Activated CD8-positive, alpha-beta T cell treated with anti-CD3 and anti-CD28 coated beads, Interleukin-2, amount 10 ng/mL, durations not matched to agents 7 days and 5 days (primary cell): ENCODE data around the gene CDK18. TPM values are rescaled to one million over a fixed set of nuclear protein-coding genes. Genes with fewer than 3 reads are reported as not detected.
"Not testable (repeated sequence)": the region's sequence is repeated elsewhere in the genome, so short reads cannot be mapped to it uniquely, and the experiment has no call there.

Experiments
- ATAC-seq: fragments of 150-1000 bp; cut with Tn5 transposase; one replicate; pipeline ENCODE4 v1.10.0; 2021; ENCODE audit warnings: moderate library complexity
- CTCF ChIA-PET: fragments of 350-600 bp; sonication (Branson Sonifier 250); formaldehyde crosslinking; loops from one replicate; lab custom pipeline; 2021; ENCODE audit warnings: antibody characterized with exemption; lab: Charles Lee
- POLR2A ChIA-PET: fragments of 350-600 bp; sonication (Branson Sonifier 250); formaldehyde crosslinking; loops from one replicate; lab custom pipeline; 2021; ENCODE audit warnings: antibody characterized with exemption; lab: Charles Lee
- DNase-seq: peaks from one replicate; pipeline ENCODE4 v3.0.0-alpha.2; 2020
- H3K27ac Mint-ChIP-seq: one replicate; pipeline ENCODE4 v1.8.0; 2021; ENCODE audit warnings: mild to moderate bottlenecking, mixed read lengths
- H3K27me3 Mint-ChIP-seq: one replicate; pipeline ENCODE4 v1.8.0; 2021; ENCODE audit warnings: low read depth, mixed read lengths
- H3K36me3 Mint-ChIP-seq: one replicate; pipeline ENCODE4 v1.8.0; 2021; ENCODE audit warnings: low read depth, mixed read lengths
- H3K4me1 Mint-ChIP-seq: one replicate; pipeline ENCODE4 v1.8.0; 2021; ENCODE audit warnings: low read depth, mixed read lengths
- H3K4me3 Mint-ChIP-seq: one replicate; pipeline ENCODE4 v1.8.0; 2021; ENCODE audit warnings: mild to moderate bottlenecking, mixed read lengths
- H3K9me3 Mint-ChIP-seq: one replicate; pipeline ENCODE4 v1.8.0; 2022; ENCODE audit warnings: mixed read lengths; ENCODE audit not compliant: insufficient read depth
- total RNA-seq, 2 experiments: library from RNA; stranded (reverse); gene quantifications; one replicate each; pipeline ENCODE4 v1.2.3, GENCODE V29; 2021

Gene CDK18
- total RNA-seq, 2 experiments from 2014 or later, result 4.5 to 6.0 TPM

DNA sequence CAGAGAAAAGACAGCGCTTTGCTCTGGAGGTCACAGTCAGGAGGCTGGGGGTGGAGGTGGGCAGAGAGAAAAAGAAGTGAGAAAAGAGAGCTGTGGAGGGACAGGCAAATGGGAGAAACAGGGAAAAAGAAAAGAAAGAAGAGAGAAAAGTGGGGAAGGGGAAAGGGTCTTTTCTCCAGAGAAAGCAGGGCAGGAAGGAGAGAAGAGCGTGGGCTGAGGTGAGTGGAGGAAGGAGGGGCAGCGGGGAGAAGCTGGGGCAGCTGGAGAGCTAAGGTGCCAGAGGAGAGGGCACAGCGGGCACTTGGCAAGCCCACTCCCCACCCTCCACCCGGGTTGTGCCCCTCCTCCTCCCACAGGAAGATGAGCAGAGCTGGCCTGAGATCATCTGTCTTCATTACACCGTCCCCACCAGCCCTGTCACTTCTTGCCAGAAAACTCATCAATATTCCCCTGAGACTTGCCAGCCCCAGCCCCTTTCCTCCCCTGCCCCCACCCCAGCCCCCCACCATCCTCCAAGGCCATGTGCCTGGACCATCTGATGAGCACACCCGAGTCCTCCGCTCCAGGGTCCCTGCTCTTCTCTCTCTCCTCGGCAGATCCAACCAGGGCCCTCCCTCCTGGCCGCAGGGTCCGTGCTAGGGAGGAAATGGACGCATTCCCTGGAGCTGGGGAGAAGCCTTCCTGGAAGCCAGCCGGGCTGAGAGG, 31.6 kb upstream of the CDK18 start:
- DNase-seq (no peak), ATAC-seq (no peak)
- Mint-ChIP-seq H3K9me3 (peaks cover 15% of the 10 kb centered on the region), H3K27ac (no peak overlapping the region), H3K27me3 (peaks cover 22% of the 10 kb centered on the region), H3K4me3 (no peak overlapping the region), H3K4me1 (no peaks in the 10 kb centered on the region), H3K36me3 (peaks cover 4% of the 10 kb centered on the region)
- ChIA-PET POLR2A (no interaction called here), CTCF (interaction anchor here (0.5 to 3.5 kb wide), 2 partner anchors 14 to 22 kb away, joined by 3 to 30 read pairs; no protein-coding TSS in a partner anchor)

DNA sequence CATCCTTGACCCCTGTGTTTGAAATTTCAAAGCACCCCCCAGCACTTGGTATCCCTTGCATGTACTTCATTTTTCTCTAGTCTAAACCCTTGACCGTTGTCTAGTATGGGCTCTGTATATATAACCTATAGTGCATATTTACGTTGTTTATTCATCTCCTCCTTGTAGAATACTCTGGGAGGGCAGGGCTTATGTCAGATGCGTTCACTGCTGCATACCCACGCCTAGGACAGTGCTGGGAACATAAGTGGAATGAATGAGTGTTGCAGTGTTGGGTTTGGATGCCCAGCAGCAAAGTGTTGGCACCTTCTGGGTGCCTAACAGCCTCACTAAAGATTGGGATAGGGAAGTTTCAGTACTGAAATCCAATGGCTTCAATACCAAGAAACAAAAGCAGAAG, 31.0 kb upstream of the CDK18 start:
- Mint-ChIP-seq H3K4me3 (no peak overlapping the region), H3K9me3 (peaks cover 15% of the 10 kb centered on the region), H3K36me3 (peaks cover 4% of the 10 kb centered on the region), H3K27ac (no peak overlapping the region), H3K4me1 (no peaks in the 10 kb centered on the region), H3K27me3 (peaks cover 18% of the 10 kb centered on the region)
- ATAC-seq (no peak), DNase-seq (no peak)
- POLR2A ChIA-PET, result no interaction called here
- CTCF ChIA-PET, result interaction anchor here (1.0 to 3.5 kb wide), 2 partner anchors 13 to 119 kb away, joined by 3 to 30 read pairs; no protein-coding TSS in a partner anchor

DNA sequence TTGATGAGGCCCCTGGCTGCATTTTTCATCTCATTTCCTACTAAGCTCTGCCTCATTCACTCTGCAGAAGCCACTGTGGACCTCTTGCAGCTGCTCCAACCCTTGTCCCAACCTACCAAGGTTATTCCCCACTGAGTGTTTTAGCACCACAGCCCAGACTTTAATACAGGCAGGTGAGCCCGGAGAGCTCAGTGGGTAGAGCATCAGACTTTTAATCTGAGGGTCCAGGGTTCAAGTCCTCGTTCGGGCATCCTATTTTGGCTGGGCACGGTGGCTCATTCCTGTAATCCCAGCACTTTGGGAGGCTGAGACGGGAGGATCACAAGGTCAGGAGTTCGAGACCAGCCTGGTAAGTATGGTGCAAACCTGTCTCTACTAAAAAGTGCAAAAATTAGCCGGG, 30.5 kb upstream of the CDK18 start:
- no peak for DNase-seq
- Mint-ChIP-seq H3K4me3 (no peak overlapping the region), H3K36me3 (peaks cover 4% of the 10 kb centered on the region), H3K27ac (no peak overlapping the region), H3K27me3 (peaks cover 13% of the 10 kb centered on the region), H3K9me3 (peaks cover 15% of the 10 kb centered on the region), H3K4me1 (no peaks in the 10 kb centered on the region)
- ChIA-PET POLR2A (no interaction called here), CTCF (interaction anchor here (1.0 to 3.5 kb wide), 2 partner anchors 13 to 120 kb away, joined by 3 to 30 read pairs; no protein-coding TSS in a partner anchor)
- ATAC-seq, result no peak

DNA sequence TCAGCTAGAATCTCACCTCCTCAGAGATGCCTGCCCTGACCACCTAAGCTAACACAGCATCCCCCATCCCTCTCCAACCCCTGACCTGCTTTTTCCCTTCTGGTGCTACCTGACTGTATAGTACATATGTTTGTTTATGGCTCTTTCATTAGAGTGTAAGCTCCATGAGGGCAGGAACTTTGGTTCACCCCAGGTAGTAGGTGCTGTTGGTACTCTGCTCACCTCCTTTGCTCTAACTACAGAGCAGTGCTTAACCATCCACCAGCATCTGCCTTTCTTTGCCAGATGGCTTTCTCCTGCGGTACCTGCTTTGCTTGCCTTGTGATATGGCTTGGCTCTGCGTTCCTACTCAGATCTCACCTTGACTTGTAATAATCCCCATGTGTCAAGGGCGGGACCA, 29.9 kb upstream of the CDK18 start:
- CTCF ChIA-PET, result interaction anchor here (1.0 to 3.5 kb wide), 3 partner anchors 12 to 121 kb away, joined by 3 to 30 read pairs (median 6); no protein-coding TSS in a partner anchor
- ATAC-seq, result no peak

DNA sequence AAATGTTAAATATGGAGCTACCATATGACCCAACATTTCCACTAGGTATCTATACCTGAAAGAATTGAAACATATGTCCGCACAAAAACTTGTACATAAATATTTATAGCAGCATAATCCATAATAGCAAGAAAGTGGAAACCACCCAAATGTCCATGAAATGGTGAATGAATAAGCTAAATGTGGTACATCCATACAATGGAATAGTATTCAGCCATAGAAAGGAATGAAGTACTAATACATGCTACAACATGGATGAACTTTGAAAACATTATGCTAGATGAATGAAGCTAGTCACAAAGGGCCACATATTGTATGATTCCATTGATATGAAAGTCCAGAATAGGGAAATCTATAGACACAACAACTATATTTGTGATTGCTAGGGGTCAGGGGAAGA, 28.6 kb upstream of the CDK18 start:
- peaks cover 14% of the 10 kb centered on the region for H3K4me1 Mint-ChIP-seq
- H3K4me3 Mint-ChIP-seq, result no peak overlapping the region
- peaks cover 4% of the 10 kb centered on the region for H3K36me3 Mint-ChIP-seq
- ATAC-seq, result no peak
- ChIA-PET CTCF (interaction anchor here (0.7 to 3.5 kb wide), 8 partner anchors 11 to 248 kb away, joined by 3 to 30 read pairs (median 4); partner anchors contain the start of gene TMCC2), POLR2A (no interaction called here)
- no peak for DNase-seq
- peaks cover 13% of the 10 kb centered on the region for H3K27me3 Mint-ChIP-seq
- H3K9me3 Mint-ChIP-seq, result peaks cover 15% of the 10 kb centered on the region
- no peak overlapping the region for H3K27ac Mint-ChIP-seq

More for the DNA sequence above, 29.9 kb upstream of the CDK18 start:
- H3K4me3 Mint-ChIP-seq, result no peak overlapping the region
- peaks cover 1% of the 10 kb centered on the region for H3K4me1 Mint-ChIP-seq
- peaks cover 4% of the 10 kb centered on the region for H3K36me3 Mint-ChIP-seq
- H3K27me3 Mint-ChIP-seq, result peaks cover 13% of the 10 kb centered on the region
- peaks cover 15% of the 10 kb centered on the region for H3K9me3 Mint-ChIP-seq
- POLR2A ChIA-PET, result no interaction called here
- DNase-seq, result no peak
- H3K27ac Mint-ChIP-seq, result no peak overlapping the region

DNA sequence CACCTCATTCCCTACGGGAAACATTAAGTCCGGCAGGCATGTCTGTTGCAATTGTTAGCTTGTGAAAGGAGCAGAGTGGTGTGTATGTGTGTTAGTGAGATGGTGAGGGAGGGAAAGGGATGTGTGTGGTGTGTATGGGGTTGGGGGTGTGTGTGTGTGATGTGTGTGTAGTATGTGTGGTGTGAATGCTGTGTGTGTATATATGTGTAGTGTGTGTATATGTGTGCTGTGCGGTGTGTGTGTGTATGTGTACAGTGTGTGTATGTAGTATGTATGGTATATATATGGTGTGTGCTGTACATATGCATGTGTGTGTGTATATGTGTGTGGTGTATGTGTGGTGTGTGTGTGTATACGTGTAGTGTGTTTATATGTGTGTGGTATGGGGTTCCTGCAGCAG, 27.8 kb upstream of the CDK18 start:
- Mint-ChIP-seq H3K27ac (no peak overlapping the region), H3K27me3 (peaks cover 19% of the 10 kb centered on the region), H3K4me3 (no peak overlapping the region), H3K4me1 (peaks cover 21% of the 10 kb centered on the region), H3K36me3 (peaks cover 4% of the 10 kb centered on the region), H3K9me3 (peaks cover 15% of the 10 kb centered on the region)
- no peak for ATAC-seq
- CTCF ChIA-PET, result interaction anchor here (1.4 to 1.8 kb wide), 3 partner anchors 20 to 123 kb away, joined by 3 to 7 read pairs (median 4); no protein-coding TSS in a partner anchor
- POLR2A ChIA-PET, result no interaction called here
- no peak for DNase-seq

DNA sequence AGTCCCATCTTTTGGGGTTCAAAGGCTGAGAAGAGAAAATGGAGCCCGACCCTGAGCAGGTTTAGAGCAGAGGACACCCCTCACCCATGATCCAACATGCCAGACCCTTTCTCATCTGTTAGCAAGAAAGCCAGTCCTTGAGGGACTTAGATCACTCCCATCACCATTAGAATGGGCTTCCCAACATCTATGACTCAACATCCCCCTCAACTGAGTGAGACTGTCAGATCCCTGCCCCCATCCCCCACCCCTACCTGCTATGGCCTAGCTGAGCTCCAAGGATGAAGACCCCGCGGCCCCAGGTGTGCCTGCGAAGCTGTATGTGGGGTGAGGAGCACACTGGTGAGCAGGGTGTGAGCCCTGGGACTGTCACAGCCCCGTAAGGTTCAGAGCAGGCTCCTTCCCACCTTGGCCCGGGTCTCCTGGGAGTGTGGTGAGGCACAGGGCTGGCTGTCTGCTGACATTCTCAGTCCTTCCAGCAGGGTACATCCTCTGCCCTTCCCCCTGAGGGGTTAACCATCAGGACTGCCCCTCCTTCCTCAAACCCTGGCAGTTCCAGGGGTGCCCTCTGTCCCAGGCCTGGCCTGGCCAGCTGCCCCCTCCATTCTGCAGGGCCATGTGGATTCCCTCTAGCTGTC, 27.2 kb upstream of the CDK18 start:
- H3K4me3 Mint-ChIP-seq, result no peak overlapping the region
- CTCF ChIA-PET, result interaction anchor here (1.4 to 16.8 kb wide), 4 partner anchors 9 to 45 kb away, joined by 3 to 274 read pairs (median 11); no protein-coding TSS in a partner anchor
- POLR2A ChIA-PET, result no interaction called here
- H3K4me1 Mint-ChIP-seq, result peaks cover 27% of the 10 kb centered on the region
- DNase-seq (no peak), ATAC-seq (no peak)
- no peak overlapping the region for H3K27ac Mint-ChIP-seq
- H3K9me3 Mint-ChIP-seq, result peaks cover 15% of the 10 kb centered on the region
- peaks cover 21% of the 10 kb centered on the region for H3K27me3 Mint-ChIP-seq
- peaks cover 4% of the 10 kb centered on the region for H3K36me3 Mint-ChIP-seq

DNA sequence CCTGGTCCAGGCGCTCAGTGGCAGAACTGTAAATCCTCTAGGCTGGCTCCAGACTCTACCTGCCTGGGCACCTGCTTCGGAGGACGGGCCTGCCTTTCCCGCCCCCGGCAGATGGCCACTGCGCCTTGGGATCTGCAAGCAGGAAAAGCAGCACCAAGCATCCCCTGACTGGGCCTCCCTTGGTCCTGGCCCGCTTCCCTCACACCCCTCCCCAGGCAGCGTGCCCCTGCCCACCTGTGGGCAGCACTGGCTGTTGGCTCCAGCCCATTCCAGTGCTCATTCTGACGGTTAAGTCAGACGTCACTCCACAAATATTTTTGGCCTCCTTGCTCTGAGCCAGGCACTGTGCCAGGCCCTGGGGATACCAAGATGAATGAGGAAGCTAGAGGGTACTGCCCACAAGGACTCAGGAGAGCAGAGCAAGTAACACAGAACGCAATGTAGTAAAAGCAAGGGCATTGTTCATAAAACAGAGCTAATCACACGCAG, 26.7 kb upstream of the CDK18 start:
- H3K27me3 Mint-ChIP-seq, result peaks cover 17% of the 10 kb centered on the region

DNA sequence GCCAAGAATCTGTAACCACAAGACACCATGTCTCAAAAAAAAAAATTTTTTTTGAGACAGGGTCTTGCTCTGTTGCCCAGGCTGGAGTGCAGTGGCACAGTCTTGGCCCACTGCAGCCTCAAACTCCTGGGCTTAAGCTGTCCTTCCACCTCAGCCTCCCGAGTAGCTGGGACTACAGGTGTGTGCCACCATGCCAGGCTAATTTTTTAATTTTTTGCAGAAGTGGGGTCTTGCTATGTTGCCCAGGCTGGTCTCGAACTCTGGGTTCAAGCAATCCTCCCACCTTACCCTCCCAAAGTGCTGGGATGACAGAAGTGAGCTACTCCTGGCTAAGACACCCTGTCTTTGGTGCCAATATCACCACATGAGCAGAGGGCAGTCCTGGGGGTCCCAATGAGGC, 25.5 kb upstream of the CDK18 start:
- POLR2A ChIA-PET, H3K27ac Mint-ChIP-seq, H3K36me3 Mint-ChIP-seq, DNase-seq, ATAC-seq, H3K4me3 Mint-ChIP-seq: not testable (repeated sequence)
- H3K9me3 Mint-ChIP-seq, result peaks cover 15% of the 10 kb centered on the region
- CTCF ChIA-PET, result interaction anchor here (3.0 to 16.8 kb wide), 2 partner anchors 10 to 43 kb away, joined by 17 to 274 read pairs; no protein-coding TSS in a partner anchor
- peaks cover 30% of the 10 kb centered on the region for H3K4me1 Mint-ChIP-seq
- peaks cover 21% of the 10 kb centered on the region for H3K27me3 Mint-ChIP-seq

More for the DNA sequence above, 26.7 kb upstream of the CDK18 start:
- no peak overlapping the region for H3K4me3 Mint-ChIP-seq
- peaks cover 15% of the 10 kb centered on the region for H3K9me3 Mint-ChIP-seq
- ATAC-seq (no peak), DNase-seq (no peak)
- POLR2A ChIA-PET, result no interaction called here
- CTCF ChIA-PET, result interaction anchor here (0.9 to 16.8 kb wide), 4 partner anchors 8 to 45 kb away, joined by 3 to 274 read pairs (median 11); no protein-coding TSS in a partner anchor
- no peak overlapping the region for H3K27ac Mint-ChIP-seq
- H3K4me1 Mint-ChIP-seq, result peaks cover 29% of the 10 kb centered on the region
- peaks cover 4% of the 10 kb centered on the region for H3K36me3 Mint-ChIP-seq

DNA sequence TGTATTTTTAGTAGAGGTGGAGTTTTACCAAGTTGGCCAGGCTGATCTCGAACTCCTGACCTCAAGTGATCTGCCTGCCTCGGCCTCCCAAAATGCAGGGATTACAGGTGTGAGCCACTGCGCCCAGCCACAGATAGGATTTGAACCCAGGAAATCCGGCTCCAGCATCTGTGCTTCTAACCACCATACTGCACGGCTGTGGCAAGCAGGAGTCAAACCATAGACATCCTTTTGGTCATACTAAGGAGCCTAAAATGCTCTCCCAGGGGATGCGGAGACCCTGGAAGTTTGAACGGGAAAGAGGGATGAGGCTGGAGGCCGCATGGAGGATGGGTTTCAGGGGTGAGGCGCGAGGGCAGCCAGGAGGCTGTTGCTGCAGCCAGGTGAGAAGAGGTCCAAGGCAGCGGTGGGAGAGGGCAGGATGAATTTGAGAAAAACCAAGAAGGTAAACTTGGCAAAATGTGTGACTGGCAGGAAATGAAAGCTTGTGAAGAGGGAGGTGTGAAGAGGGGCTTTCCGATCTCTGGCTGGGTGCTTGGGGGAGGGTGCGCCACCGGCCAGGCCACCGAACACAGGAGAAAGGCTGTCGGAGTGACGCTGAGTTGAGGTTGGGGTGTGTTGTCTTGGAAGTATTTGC, 24.0 kb upstream of the CDK18 start:
- Mint-ChIP-seq H3K4me3 (no peak overlapping the region), H3K4me1 (peaks cover 34% of the 10 kb centered on the region), H3K27me3 (peaks cover 25% of the 10 kb centered on the region), H3K27ac (peak overlapping the region; percentile 72), H3K9me3 (peaks cover 4% of the 10 kb centered on the region), H3K36me3 (no peaks in the 10 kb centered on the region)
- ATAC-seq (peak; percentile 68), DNase-seq (peak; percentile 63)
- ChIA-PET POLR2A (interaction anchor here (1.0 to 1.2 kb wide), 2 partner anchors 167 to 227 kb away, joined by 3 read pairs; no protein-coding TSS in a partner anchor), CTCF (interaction anchor here (0.9 to 16.8 kb wide), 6 partner anchors 8 to 83 kb away, joined by 3 to 274 read pairs (median 13); no protein-coding TSS in a partner anchor)

DNA sequence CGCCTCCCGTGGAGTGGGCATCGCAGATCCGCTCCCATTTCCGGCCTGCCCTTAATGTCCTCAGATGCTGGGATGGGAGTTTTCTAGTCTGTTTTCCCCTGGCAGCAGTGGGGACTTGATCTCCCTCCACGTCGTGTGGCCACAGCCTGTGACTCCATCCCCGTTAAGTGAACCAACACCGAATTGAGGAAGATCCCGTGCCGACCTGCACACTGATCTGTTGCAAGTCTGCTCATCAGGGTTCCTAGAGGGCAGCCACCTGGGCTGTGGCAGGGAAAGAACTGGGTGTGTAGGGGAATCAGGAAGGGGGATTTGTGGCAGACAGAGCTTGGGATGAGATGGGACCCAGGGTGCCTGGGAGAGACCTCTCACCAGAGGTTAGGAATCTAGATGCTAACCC, 23.3 kb upstream of the CDK18 start:
- Mint-ChIP-seq H3K9me3 (no peaks in the 10 kb centered on the region), H3K4me1 (peaks cover 36% of the 10 kb centered on the region), H3K27ac (peak overlapping the region; percentile 56), H3K4me3 (peak overlapping the region; percentile 27), H3K36me3 (no peaks in the 10 kb centered on the region), H3K27me3 (peaks cover 25% of the 10 kb centered on the region)
- no peak for DNase-seq
- CTCF ChIA-PET, result interaction anchor here (1.0 to 16.8 kb wide), 8 partner anchors 12 to 146 kb away, joined by 3 to 274 read pairs (median 7); no protein-coding TSS in a partner anchor
- ATAC-seq, result no peak
- POLR2A ChIA-PET, result no interaction called here
